HCT116 (cell line): ENCODE data around the gene INPP5E. TPM values are rescaled to one million over a fixed set of nuclear protein-coding genes. Genes with fewer than 3 reads are reported as not detected.

Source experiments
- ATAC-seq: fragments of 200-7000 bp; cut with Tn5 transposase; 2 replicates; pipeline ENCODE4 v1.9.1; 2020; ENCODE audit warnings: mild to moderate bottlenecking, moderate library complexity
- BruUV-seq: library from RNA; stranded (reverse); fragments of 400-500 nt; replicated peaks from 2 replicates; lab custom pipeline; 2021; lab: Mats Ljungman, UMichigan
- CTCF ChIA-PET: fragments of 300-600 bp; sonication (Branson Sonifier 250); formaldehyde crosslinking; loops from one replicate; lab custom pipeline; 2021; ENCODE audit warnings: antibody characterized with exemption; lab: Charles Lee
- POLR2A ChIA-PET: fragments of 300-600, 350-600 bp; sonication (Branson Sonifier 250); formaldehyde crosslinking; loops from one replicate; lab custom pipeline; 2021; ENCODE audit warnings: antibody characterized with exemption; lab: Charles Lee
- RAD21 ChIA-PET, 2 experiments: fragments of 300-600 bp; sonication (Branson Sonifier 250); formaldehyde crosslinking; loops; one replicate each; lab custom pipeline; 2023; ENCODE audit warnings: low total read pairs in 2 of 2; ENCODE audit not compliant: uncharacterized antibody in 2 of 2, unreplicated experiment in 2 of 2, low non-redundant PET in 1 of 2; lab: Charles Lee
- DNase-seq: peaks from one replicate; pipeline ENCODE4 v3.0.0-alpha.2; 2010; ENCODE audit warnings: low read depth, low spot score
- H2AFZ ChIP-seq: fragments of 200-600 bp; shearing (Covaris generic), sonication (generic); 2 replicates; pipeline ENCODE4 v1.6.1; 2017; ENCODE audit warnings: low read depth, mixed run types, mixed read lengths, antibody characterized with exemption, low read length; ENCODE audit not compliant: poor library complexity, severe bottlenecking
- H3K27ac ChIP-seq: 2 replicates; pipeline ENCODE4 v1.5.1; 2012; ENCODE audit warnings: low read depth, low read length
- H3K27me3 ChIP-seq: fragments of 200-600 bp; sonication (generic); 2 replicates; pipeline ENCODE4 v1.6.1; 2016; ENCODE audit warnings: mixed run types, low read length, mixed read lengths; ENCODE audit not compliant: insufficient read depth
- H3K36me3 ChIP-seq, 2 experiments: fragments of 200-500 bp in 1 of 2; fragments of 200-600 bp in 1 of 2; sonication (Bioruptor generic) in 1 of 2; sonication (generic) in 1 of 2; 2 replicates each; pipeline versions ENCODE4 v1.5.1 to v1.6.1; 2014 to 2016; ENCODE audit warnings: low read length in 2 of 2, inconsistent platforms in 1 of 2, mixed read lengths in 1 of 2, mixed run types in 1 of 2; ENCODE audit not compliant: insufficient read depth in 2 of 2, control insufficient read depth in 1 of 2
- H3K4me1 ChIP-seq, 2 experiments: fragments of 200-600 bp in 1 of 2; sonication (generic) in 1 of 2; 2 replicates each; pipeline versions ENCODE4 v1.5.1 to v1.6.1; 2012 to 2017; ENCODE audit warnings: low read length in 2 of 2, inconsistent platforms in 1 of 2, mild to moderate bottlenecking in 1 of 2, mixed read lengths in 1 of 2, mixed run types in 1 of 2, moderate library complexity in 1 of 2; ENCODE audit not compliant: insufficient read depth in 2 of 2, control insufficient read depth in 1 of 2
- H3K4me2 ChIP-seq: fragments of 200-600 bp; sonication (generic); 2 replicates; pipeline ENCODE4 v1.6.1; 2017; ENCODE audit warnings: mixed run types, low read length, mixed read lengths
- H3K4me3 ChIP-seq, 2 experiments: fragments of 200-600 bp in 1 of 2; sonication (generic) in 1 of 2; replicated peaks in 1 of 2; 2 replicates each; pipeline ENCODE4 v1.5.1; 2011 to 2016; ENCODE audit warnings: low read length in 2 of 2, control low read depth in 1 of 2, low read depth in 1 of 2, mild to moderate bottlenecking in 1 of 2, mixed read lengths in 1 of 2, mixed run types in 1 of 2
- H3K79me2 ChIP-seq: fragments of 200-600 bp; sonication (generic); 2 replicates; pipeline ENCODE4 v1.6.1; 2017; ENCODE audit warnings: mild to moderate bottlenecking, mixed run types, low read length, moderate library complexity, mixed read lengths; ENCODE audit not compliant: insufficient read depth
- H3K9ac ChIP-seq: fragments of 200-600 bp; sonication (generic); 2 replicates; pipeline ENCODE4 v1.6.1; 2016; ENCODE audit warnings: low read length, mixed read lengths
- H3K9me2 ChIP-seq: fragments of 200-600 bp; sonication (generic), shearing (Covaris generic); 2 replicates; pipeline ENCODE4 v1.6.1; 2017; ENCODE audit warnings: mixed run types, mild to moderate bottlenecking, moderate library complexity; ENCODE audit not compliant: insufficient read depth
- H3K9me3 ChIP-seq, 2 experiments: fragments of 200-500 bp in 1 of 2; fragments of 200-600 bp in 1 of 2; sonication (Bioruptor generic) in 1 of 2; sonication (generic) in 1 of 2; 2 replicates each; pipeline ENCODE4 v1.6.1; 2014 to 2017; ENCODE audit warnings: low read length in 2 of 2, mixed read lengths in 2 of 2, inconsistent platforms in 1 of 2, low read depth in 1 of 2, mild to moderate bottlenecking in 1 of 2, mixed run types in 1 of 2, moderate library complexity in 1 of 2; ENCODE audit not compliant: control insufficient read depth in 1 of 2, insufficient read depth in 1 of 2
- H4K20me1 ChIP-seq: fragments of 200-600 bp; sonication (generic), shearing (Covaris generic); 2 replicates; pipeline ENCODE4 v1.6.1; 2017; ENCODE audit warnings: mixed run types, mild to moderate bottlenecking, moderate library complexity; ENCODE audit not compliant: insufficient read depth
- ATF3 ChIP-seq: IDR thresholded peaks from 2 replicates; pipeline ENCODE4 v1.6.1; 2012
- CEBPB ChIP-seq: IDR thresholded peaks from 2 replicates; pipeline ENCODE4 v1.6.1; 2012; ENCODE audit warnings: low read depth
- EZH2phosphoT487 ChIP-seq: fragments of 200-600 bp; IDR thresholded peaks from 2 replicates; pipeline ENCODE4 v1.6.1; 2018; ENCODE audit warnings: antibody characterized with exemption, borderline replicate concordance
- FOSL1 ChIP-seq: IDR thresholded peaks from 2 replicates; pipeline ENCODE4 v1.6.1; 2012; ENCODE audit warnings: low read depth
- POLR2AphosphoS5 ChIP-seq: IDR thresholded peaks from 2 replicates; pipeline ENCODE4 v1.6.1; 2011; ENCODE audit warnings: mild to moderate bottlenecking, low read depth, low read length, moderate library complexity
- REST ChIP-seq: IDR thresholded peaks from 2 replicates; pipeline ENCODE4 v1.6.1; 2012; ENCODE audit warnings: low read depth
- TCF7L2 ChIP-seq: IDR thresholded peaks from 2 replicates; pipeline ENCODE4 v1.7.0; 2011; ENCODE audit warnings: borderline replicate concordance, inconsistent platforms; ENCODE audit not compliant: insufficient read depth, insufficient read length; ENCODE audit errors: extremely low read depth
- YY1 ChIP-seq: IDR thresholded peaks from 2 replicates; pipeline ENCODE4 v1.6.1; 2011; ENCODE audit warnings: low read length, low read depth, moderate library complexity, mild to moderate bottlenecking; ENCODE audit not compliant: insufficient replicate concordance; ENCODE audit errors: extremely low read depth
- ZBTB33 ChIP-seq: IDR thresholded peaks from 2 replicates; pipeline ENCODE4 v1.6.1; 2011; ENCODE audit warnings: mild to moderate bottlenecking, low read length, moderate library complexity; ENCODE audit not compliant: insufficient replicate concordance; ENCODE audit errors: extremely low read depth
- ZFX ChIP-seq: fragments of 450-650 bp; IDR thresholded peaks from 2 replicates; pipeline ENCODE4 v1.6.1; 2017
- ZNF274 ChIP-seq: fragments of 200-500 bp; sonication (Bioruptor generic); IDR thresholded peaks from 2 replicates; pipeline ENCODE4 v1.6.1; 2014; ENCODE audit warnings: mild to moderate bottlenecking, low read depth, low read length, inconsistent platforms
- intact Hi-C: fragments of 100-400 bp; cut with micrococcal nuclease; formaldehyde crosslinking; loops from 2 replicates; pipeline ENCODE4 v1.10.0; 2022
- total RNA-seq: library from RNA; stranded (reverse); gene quantifications from one replicate; pipeline ENCODE4 v1.2.1, GENCODE V29; 2021; ENCODE audit not compliant: unreplicated experiment

Gene INPP5E
- total RNA-seq, 1 experiment from 2014 or later, result 23.8 TPM

GRCh38 chr9:136429683-136430491 is 9.8 kb downstream of the INPP5E start:
- POLR2A ChIA-PET, result no interaction called here
- no peak overlapping the region for H3K27ac ChIP-seq
- CTCF ChIA-PET, result no interaction called here
- no peaks in the 10 kb centered on the region for H4K20me1 ChIP-seq
- RAD21 ChIA-PET, result no interaction called here
- peak; percentile 45 for ATAC-seq
- BruUV-seq, result no TSS peak
- H3K9ac ChIP-seq, result no peak overlapping the region
- intact Hi-C loops, result no loop called here
- H2AFZ ChIP-seq, result no peak overlapping the region
- no peak overlapping the region for H3K4me3 ChIP-seq
- H3K27me3 ChIP-seq, result no peaks in the 10 kb centered on the region
- no peaks in the 10 kb centered on the region for H3K9me2 ChIP-seq
- TF ChIP-seq YY1 (no peak), ZBTB33 (no peak), POLR2AphosphoS5 (no peak), FOSL1 (no peak)
- H3K4me1 ChIP-seq, result no peaks in the 10 kb centered on the region
- peaks cover 15% of the 10 kb centered on the region for H3K79me2 ChIP-seq
- DNase-seq, result no peak
- peaks cover 3 to 8% of the 10 kb centered on the region in 2 experiments; a peak in 1 of 4 replicates for H3K36me3 ChIP-seq
- H3K9me3 ChIP-seq, result no peaks in the 10 kb centered on the region
- H3K4me2 ChIP-seq, result no peak overlapping the region

GRCh38 chr9:136429075-136429628 is 10.5 kb downstream of the INPP5E start:
- H3K27ac ChIP-seq, result no peak overlapping the region
- H3K4me2 ChIP-seq, result no peak overlapping the region
- DNase-seq, result no peak
- POLR2A ChIA-PET, result no interaction called here
- H3K4me3 ChIP-seq, result no peak overlapping the region
- RAD21 ChIA-PET, result no interaction called here
- H2AFZ ChIP-seq, result no peak overlapping the region
- CTCF ChIA-PET, result no interaction called here
- no peaks in the 10 kb centered on the region for H3K27me3 ChIP-seq
- no peaks in the 10 kb centered on the region for H3K4me1 ChIP-seq
- no peak for ATAC-seq
- BruUV-seq, result TSS peak; percentile 48
- peaks cover 8% of the 10 kb centered on the region; the same call in 1 of the 2 replicates for H3K79me2 ChIP-seq
- peaks cover 3 to 12% of the 10 kb centered on the region in 2 experiments; a peak in 2 of 4 replicates for H3K36me3 ChIP-seq
- intact Hi-C loops, result no loop called here
- no peaks in the 10 kb centered on the region for H3K9me2 ChIP-seq
- H3K9me3 ChIP-seq, result no peaks in the 10 kb centered on the region
- H4K20me1 ChIP-seq, result no peaks in the 10 kb centered on the region
- no peak overlapping the region for H3K9ac ChIP-seq
- TF ChIP-seq ZFX (no peak), TCF7L2 (no peak), REST (no peak), ATF3 (no peak), CEBPB (no peak), ZNF274 (no peak), EZH2phosphoT487 (no peak)
